Duodenal mucosa (tissue), 2 donors: ENCODE measurements around the gene SRF.

Experiments used
- H3K27ac ChIP-seq: one replicate; pipeline ENCODE4 v1.7.0; 2013; ENCODE audit warnings: low read depth, low read length
- H3K27me3 ChIP-seq, 2 donors: one replicate each; pipeline ENCODE4 v1.7.0; 2013; ENCODE audit warnings: low read length in 2 of 2, control low read depth in 1 of 2; ENCODE audit not compliant: insufficient read depth in 2 of 2, control insufficient read depth in 1 of 2
- H3K36me3 ChIP-seq, 2 donors: one replicate each; pipeline ENCODE4 v1.7.0; 2013; ENCODE audit warnings: low read length in 2 of 2, control low read depth in 1 of 2; ENCODE audit not compliant: insufficient read depth in 2 of 2, control insufficient read depth in 1 of 2
- H3K4me1 ChIP-seq, 2 donors: one replicate each; pipeline ENCODE4 v1.7.0; 2013; ENCODE audit warnings: low read length in 2 of 2, control low read depth in 1 of 2; ENCODE audit not compliant: insufficient read depth in 2 of 2, control insufficient read depth in 1 of 2
- H3K4me3 ChIP-seq, 2 donors: one replicate each; pipeline ENCODE4 v1.7.0; 2013; ENCODE audit warnings: low read length in 2 of 2, low read depth in 1 of 2
- H3K9ac ChIP-seq, 2 donors: one replicate each; pipeline ENCODE4 v1.7.0; 2013; ENCODE audit warnings: low read length in 2 of 2, low read depth in 1 of 2
- H3K9me3 ChIP-seq, 2 donors: one replicate each; pipeline ENCODE4 v1.7.0; 2013; ENCODE audit warnings: low read length in 2 of 2, control low read depth in 1 of 2; ENCODE audit not compliant: control insufficient read depth in 1 of 2

Gene SRF

GRCh38 chr6:43222418-43223059 is 51.5 kb downstream of the SRF start:
- Histone ChIP-seq H3K9ac (no peak overlapping the region), H3K27me3 (no peaks in the 10 kb centered on the region), H3K4me3 (no peak overlapping the region), H3K9me3 (no peaks in the 10 kb centered on the region), H3K27ac (no peak overlapping the region), H3K4me1 (peaks cover 5 to 16% of the 10 kb centered on the region in 2 donors), H3K36me3 (peaks cover 0 to 53% of the 10 kb centered on the region in 2 donors)

GRCh38 chr6:43223175-43223574 is 52.1 kb downstream of the SRF start:
- no peak overlapping the region for H3K9ac ChIP-seq
- no peaks in the 10 kb centered on the region for H3K9me3 ChIP-seq
- H3K27ac ChIP-seq = no peak overlapping the region
- peaks cover 7 to 19% of the 10 kb centered on the region in 2 donors for H3K4me1 ChIP-seq
- H3K36me3 ChIP-seq = peaks cover 0 to 53% of the 10 kb centered on the region in 2 donors
- H3K27me3 ChIP-seq = no peaks in the 10 kb centered on the region
- H3K4me3 ChIP-seq = no peak overlapping the region

- Histone ChIP-seq H3K4me1 (peaks cover 14 to 24% of the 10 kb centered on the region in 2 donors), H3K9ac (no peak overlapping the region), H3K36me3 (peaks cover 0 to 32% of the 10 kb centered on the region in 2 donors), H3K27me3 (no peaks in the 10 kb centered on the region), H3K4me3 (no peak overlapping the region), H3K9me3 (no peaks in the 10 kb centered on the region), H3K27ac (no peak overlapping the region)
Observed at GRCh38 chr6:43226192-43226851, 55.3 kb downstream of the SRF start.

GRCh38 chr6:43228951-43229802 is 58.1 kb downstream of the SRF start, which contains the start of gene DNPH1:
Gene DNPH1, minus strand, starts transcription at chr6:43229481. Its CDS starts 25 bp downstream, at chr6:43229456.
- H3K27me3 ChIP-seq = peaks cover 0 to 2% of the 10 kb centered on the region in 2 donors
- H3K36me3 ChIP-seq = peaks cover 0 to 13% of the 10 kb centered on the region in 2 donors
- H3K4me1 ChIP-seq = peaks cover 14 to 18% of the 10 kb centered on the region in 2 donors
- peak within 1 kb of the TSS; percentile 33 for H3K27ac ChIP-seq
- peak within 1 kb of the TSS; percentile 71 to 80 for H3K4me3 ChIP-seq
- peak within 1 kb of the TSS; percentile 36 to 71 for H3K9ac ChIP-seq
- no peaks in the 10 kb centered on the region for H3K9me3 ChIP-seq

GRCh38 chr6:43229803-43230620 is 58.9 kb downstream of the SRF start:
- H3K4me1 ChIP-seq = peaks cover 13 to 14% of the 10 kb centered on the region in 2 donors
- H3K9ac ChIP-seq = peak overlapping the region in 1 of 2 donors; percentile 54
- H3K27me3 ChIP-seq = peaks cover 0 to 2% of the 10 kb centered on the region in 2 donors
- H3K36me3 ChIP-seq = peaks cover 0 to 10% of the 10 kb centered on the region in 2 donors
- no peak overlapping the region for H3K27ac ChIP-seq
- H3K9me3 ChIP-seq = no peaks in the 10 kb centered on the region
- H3K4me3 ChIP-seq = peak overlapping the region; percentile 71 to 80

GRCh38 chr6:43231053-43231452 is 60.0 kb downstream of the SRF start:
- H3K9ac ChIP-seq = no peak overlapping the region
- H3K4me3 ChIP-seq = no peak overlapping the region
- H3K36me3 ChIP-seq = peaks cover 0 to 3% of the 10 kb centered on the region in 2 donors
- no peak overlapping the region for H3K27ac ChIP-seq
- peaks cover 8 to 9% of the 10 kb centered on the region in 2 donors for H3K4me1 ChIP-seq
- H3K9me3 ChIP-seq = no peaks in the 10 kb centered on the region
- H3K27me3 ChIP-seq = peaks cover 0 to 2% of the 10 kb centered on the region in 2 donors
